ENCODE results near the gene ANKRD39.

DNA sequence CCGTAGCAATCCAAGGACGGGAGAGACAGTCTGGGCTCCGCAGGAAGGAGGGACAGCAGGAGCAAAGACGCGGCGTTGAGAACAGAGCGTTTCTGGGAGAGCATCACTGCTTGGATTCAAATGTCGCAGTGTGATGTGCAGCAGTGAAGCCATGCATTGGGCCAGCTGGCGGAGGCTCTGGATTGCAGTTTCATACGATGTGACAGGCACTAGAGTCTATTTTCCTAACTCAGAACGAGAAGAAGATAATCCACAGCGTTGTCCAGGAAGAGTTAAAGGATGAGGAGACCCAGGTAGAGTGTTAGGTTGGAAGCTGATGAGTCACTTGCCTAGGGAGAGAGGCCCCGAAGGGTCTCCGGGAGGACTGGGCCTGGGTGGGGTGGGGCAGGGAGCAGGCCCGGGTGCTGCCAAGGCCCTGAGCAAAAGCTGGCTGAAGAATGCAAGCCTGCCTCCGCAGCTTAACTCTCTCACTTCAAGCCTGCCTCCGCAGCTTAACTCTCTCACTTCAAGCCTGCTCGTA, 29.7 kb upstream of the ANKRD39 start:
- TF ChIP-seq, protein P1, sequence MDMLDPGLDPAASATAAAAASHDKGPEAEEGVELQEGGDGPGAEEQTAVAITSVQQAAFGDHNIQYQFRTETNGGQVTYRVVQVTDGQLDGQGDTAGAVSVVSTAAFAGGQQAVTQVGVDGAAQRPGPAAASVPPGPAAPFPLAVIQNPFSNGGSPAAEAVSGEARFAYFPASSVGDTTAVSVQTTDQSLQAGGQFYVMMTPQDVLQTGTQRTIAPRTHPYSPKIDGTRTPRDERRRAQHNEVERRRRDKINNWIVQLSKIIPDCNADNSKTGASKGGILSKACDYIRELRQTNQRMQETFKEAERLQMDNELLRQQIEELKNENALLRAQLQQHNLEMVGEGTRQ (IDR thresholded peaks at IDR 0.05; ENCODE audit: low read depth, low read length): no peak
- TF ChIP-seq, protein P2, sequence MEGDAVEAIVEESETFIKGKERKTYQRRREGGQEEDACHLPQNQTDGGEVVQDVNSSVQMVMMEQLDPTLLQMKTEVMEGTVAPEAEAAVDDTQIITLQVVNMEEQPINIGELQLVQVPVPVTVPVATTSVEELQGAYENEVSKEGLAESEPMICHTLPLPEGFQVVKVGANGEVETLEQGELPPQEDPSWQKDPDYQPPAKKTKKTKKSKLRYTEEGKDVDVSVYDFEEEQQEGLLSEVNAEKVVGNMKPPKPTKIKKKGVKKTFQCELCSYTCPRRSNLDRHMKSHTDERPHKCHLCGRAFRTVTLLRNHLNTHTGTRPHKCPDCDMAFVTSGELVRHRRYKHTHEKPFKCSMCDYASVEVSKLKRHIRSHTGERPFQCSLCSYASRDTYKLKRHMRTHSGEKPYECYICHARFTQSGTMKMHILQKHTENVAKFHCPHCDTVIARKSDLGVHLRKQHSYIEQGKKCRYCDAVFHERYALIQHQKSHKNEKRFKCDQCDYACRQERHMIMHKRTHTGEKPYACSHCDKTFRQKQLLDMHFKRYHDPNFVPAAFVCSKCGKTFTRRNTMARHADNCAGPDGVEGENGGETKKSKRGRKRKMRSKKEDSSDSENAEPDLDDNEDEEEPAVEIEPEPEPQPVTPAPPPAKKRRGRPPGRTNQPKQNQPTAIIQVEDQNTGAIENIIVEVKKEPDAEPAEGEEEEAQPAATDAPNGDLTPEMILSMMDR (conservative IDR thresholded peaks at IDR 0.05; ENCODE audit: low read depth, low read length): no peak
- TF ChIP-seq POLR2A (IDR thresholded peaks at IDR 0.05; ENCODE audit: low read depth, low read length): no peak

All from IMR-90 (cell line).